ENCODE data around the gene MIGA2.

Gene MIGA2

GRCh38 chr9:129072171-129072570 lies 35.7 kb downstream of the MIGA2 start:
- no peak for DNase-seq (ENCODE audit: low read depth)
- no peak for TF ChIP-seq CTCF (IDR thresholded peaks at IDR 0.05; ENCODE audit: low read length, missing control alignments)

DNA sequence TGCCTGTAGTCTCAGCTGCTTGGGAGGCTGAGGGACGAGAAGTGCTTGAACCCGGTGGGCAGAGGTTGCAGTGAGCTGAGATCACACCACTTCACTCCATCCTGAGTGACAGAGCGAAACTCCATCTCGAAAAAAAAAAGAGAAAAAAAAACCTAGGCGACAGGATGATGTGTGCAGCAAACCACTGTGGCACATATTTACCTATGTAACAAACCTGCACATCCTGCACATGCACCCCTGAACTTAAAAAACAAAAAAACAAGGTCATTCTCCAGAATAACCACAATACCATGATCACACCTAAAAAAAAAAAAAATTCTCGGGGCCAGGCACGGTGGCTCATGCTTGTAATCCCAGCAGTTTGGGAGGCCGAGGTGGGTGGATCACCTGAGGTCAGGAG lies 37.0 kb downstream of the MIGA2 start:
- H3K4me3 ChIP-seq (replicated peaks; ENCODE audit: low read depth, low read length) = no peak overlapping the region
- DNase-seq (ENCODE audit: low read depth) = no peak
- no peak for TF ChIP-seq CTCF (IDR thresholded peaks at IDR 0.05; ENCODE audit: low read length, missing control alignments)

More at GRCh38 chr9:129072171-129072570, 35.7 kb downstream of the MIGA2 start:
- H3K4me3 ChIP-seq (replicated peaks; ENCODE audit: low read depth, low read length) = no peak overlapping the region

GRCh38 chr9:129074106-129074505 lies 37.7 kb downstream of the MIGA2 start:
- DNase-seq (ENCODE audit: low read depth) = no peak
- TF ChIP-seq CTCF (IDR thresholded peaks at IDR 0.05; ENCODE audit: low read length, missing control alignments) = no peak
- H3K4me3 ChIP-seq (replicated peaks; ENCODE audit: low read depth, low read length) = no peak overlapping the region

DNA sequence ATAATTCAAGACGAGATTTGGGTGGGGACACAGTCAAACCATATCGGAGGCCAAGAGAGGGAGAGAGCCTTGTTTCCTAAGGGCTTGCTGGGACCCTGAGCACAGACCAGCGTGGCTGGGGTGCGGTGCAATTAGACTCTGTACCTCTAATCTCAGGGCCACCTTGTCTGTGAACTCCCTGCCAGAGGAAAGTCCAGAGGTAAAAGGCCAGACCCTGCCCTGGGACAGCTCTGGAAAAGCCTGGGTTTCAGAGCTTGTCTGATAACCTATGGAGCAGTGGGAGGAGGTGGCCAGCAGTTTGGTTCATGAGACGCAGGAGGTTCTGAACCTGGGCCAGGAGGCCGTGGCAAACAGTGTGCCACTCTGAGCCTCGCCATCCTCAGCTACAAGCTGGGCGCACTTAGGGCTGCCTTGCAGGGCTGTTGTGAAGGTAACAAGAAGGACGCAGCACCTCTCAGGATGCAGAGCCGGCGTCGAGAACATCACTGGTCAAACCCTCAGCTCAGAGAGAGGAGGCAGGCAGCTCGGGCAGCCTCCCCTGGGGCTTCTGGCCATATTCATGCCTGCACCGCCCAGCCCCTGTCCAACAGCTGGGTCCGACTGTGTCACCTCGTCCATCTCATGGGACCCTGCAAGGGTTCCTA lies 39.7 kb downstream of the MIGA2 start:
- no peak for TF ChIP-seq CTCF (IDR thresholded peaks at IDR 0.05; ENCODE audit: low read length, missing control alignments)
- DNase-seq (ENCODE audit: low read depth) = no peak
- no peak overlapping the region for H3K4me3 ChIP-seq (replicated peaks; ENCODE audit: low read depth, low read length)

DNA sequence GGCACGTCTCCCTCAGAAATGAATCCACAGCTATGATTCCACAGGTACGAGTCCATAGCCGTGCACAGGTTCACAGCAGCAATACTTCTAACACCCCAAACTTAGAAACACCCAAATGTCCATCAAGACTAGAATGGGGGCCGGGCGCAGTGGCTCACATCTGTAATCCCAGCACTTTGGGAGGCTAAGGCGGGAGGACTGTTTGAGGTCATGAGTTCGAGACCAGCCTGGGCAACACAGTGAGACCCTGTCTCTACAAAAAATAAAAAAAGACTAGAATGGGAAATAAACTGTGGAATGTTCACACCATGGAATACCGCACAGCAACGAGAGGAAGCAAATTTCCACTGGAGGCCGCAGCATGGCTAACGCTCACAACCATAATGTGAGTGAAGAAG lies 40.2 kb downstream of the MIGA2 start:
- no peak for DNase-seq (ENCODE audit: low read depth)
- H3K4me3 ChIP-seq (replicated peaks; ENCODE audit: low read depth, low read length) = no peak overlapping the region
- TF ChIP-seq CTCF (IDR thresholded peaks at IDR 0.05; ENCODE audit: low read length, missing control alignments) = no peak

GRCh38 chr9:129077236-129077635 lies 40.8 kb downstream of the MIGA2 start:
- DNase-seq (ENCODE audit: low read depth) = no peak
- no peak overlapping the region for H3K4me3 ChIP-seq (replicated peaks; ENCODE audit: low read depth, low read length)
- no peak for TF ChIP-seq CTCF (IDR thresholded peaks at IDR 0.05; ENCODE audit: low read length, missing control alignments)
